GM10248 (cell line): Measurements from ENCODE around the gene GORASP2.

ENCODE experiments used
- CTCF ChIA-PET: fragments of 300-600 bp; sonication (Branson Sonifier 250); formaldehyde crosslinking; extraction: SDS; loops from one replicate; lab custom pipeline; 2021; ENCODE audit warnings: antibody characterized with exemption; lab: Yijun Ruan, JAX
- POLR2A ChIA-PET: fragments of 350-650 bp; sonication (Branson Sonifier 250); formaldehyde crosslinking; extraction: SDS; loops from one replicate; lab custom pipeline; 2020; ENCODE audit warnings: antibody characterized with exemption; lab: Yijun Ruan, JAX
- DNase-seq: peaks from one replicate; pipeline ENCODE4 v3.0.0; 2012; ENCODE audit errors: extremely low spot score
- CTCF ChIP-seq: IDR thresholded peaks from 2 replicates; pipeline ENCODE4 v1.5.1; 2012; ENCODE audit warnings: mild to moderate bottlenecking, low read depth; ENCODE audit errors: extremely low read depth, missing control alignments, control extremely low read depth

GORASP2 gene

GRCh38 chr2:170928824-170929685, at the start of gene GORASP2:
GORASP2 (plus strand) TSS chr2:170929253; CDS start chr2:170929341, 88 bp downstream.
- DNase-seq, result peak; percentile 98
- peak; percentile 83 for TF ChIP-seq CTCF
- ChIA-PET POLR2A (interaction anchor here (0.6 to 1.7 kb wide), 5 partner anchors 8 to 1395 kb away, joined by 3 to 9 read pairs (median 4); partner anchors contain the start of gene DYNC1I2), CTCF (interaction anchor here (0.6 to 3.9 kb wide), 50 partner anchors 9 to 1532 kb away, joined by 3 to 59 read pairs (median 4); partner anchors contain the start of genes DCAF17, DLX2, METTL8 and TLK1)

DNA sequence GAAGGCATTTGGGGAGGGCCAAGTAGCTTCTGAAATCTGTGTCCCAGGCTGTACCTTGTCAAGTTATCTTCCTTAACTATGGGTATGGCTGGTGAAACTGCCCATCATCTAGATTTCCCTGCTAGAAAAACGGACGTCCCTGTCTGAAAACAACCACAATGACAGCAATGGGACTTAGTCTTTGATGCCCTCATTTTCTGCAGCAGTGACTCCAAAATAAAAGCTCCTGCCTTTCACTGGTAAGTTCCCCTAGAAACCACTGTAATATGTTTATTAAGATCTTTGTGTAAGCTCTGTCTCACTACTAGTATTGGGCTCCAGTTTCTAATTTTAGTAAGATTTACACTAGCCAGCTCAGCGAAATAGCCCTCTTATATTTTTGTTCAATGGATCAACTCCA, 47.2 kb upstream of the GORASP2 start:
- DNase-seq, result no peak
- ChIA-PET CTCF (interaction anchor here (1.0 to 6.9 kb wide), 4 partner anchors 9 to 647 kb away, joined by 3 to 80 read pairs (median 4); no protein-coding TSS in a partner anchor), POLR2A (no interaction called here)
- TF ChIP-seq CTCF, result no peak

DNA sequence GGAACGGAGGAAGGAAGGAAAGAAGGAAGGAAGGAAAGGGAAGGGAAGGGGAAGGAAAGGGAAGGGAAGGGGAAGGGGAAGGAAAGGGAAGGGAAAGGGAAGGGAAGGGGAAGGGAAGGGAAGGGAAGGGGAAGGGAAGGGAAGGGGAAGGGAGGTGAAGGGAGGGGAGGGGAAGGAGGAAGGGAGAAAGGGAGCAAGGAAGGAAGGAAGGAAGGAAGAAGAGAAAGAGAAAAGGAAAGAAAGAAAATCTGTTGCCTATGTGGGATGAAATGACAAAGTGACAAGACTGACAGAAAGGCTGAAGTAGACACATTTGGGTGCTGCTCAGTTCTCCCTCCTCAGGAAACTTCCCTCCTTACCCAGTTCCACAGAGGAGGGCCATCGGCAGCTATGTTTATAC, 46.3 kb upstream of the GORASP2 start:
- no peak for DNase-seq
- POLR2A ChIA-PET, result no interaction called here
- no peak for TF ChIP-seq CTCF
- CTCF ChIA-PET, result interaction anchor here (6.9 kb wide), 1 partner anchor 10 kb away, joined by 80 read pairs; no protein-coding TSS in a partner anchor

GRCh38 chr2:170883683-170884082, 45.4 kb upstream of the GORASP2 start:
- no peak for DNase-seq
- TF ChIP-seq CTCF, result no peak
- POLR2A ChIA-PET, result no interaction called here
- CTCF ChIA-PET, result interaction anchor here (1.3 to 6.9 kb wide), 2 partner anchors 11 to 13 kb away, joined by 6 to 80 read pairs; no protein-coding TSS in a partner anchor

- ChIA-PET CTCF (interaction anchor here (1.1 to 6.9 kb wide), 2 partner anchors 12 to 43 kb away, joined by 4 to 80 read pairs; partner anchors contain the start of gene GORASP2), POLR2A (interaction anchor here (0.6 kb wide), 1 partner anchor 23 kb away, joined by 3 read pairs; no protein-coding TSS in a partner anchor)
- no peak for DNase-seq
- no peak for TF ChIP-seq CTCF
Observed at GRCh38 chr2:170885130-170885791, 43.8 kb upstream of the GORASP2 start.

- CTCF ChIA-PET, result interaction anchor here (1.3 to 6.9 kb wide), 2 partner anchors 10 to 14 kb away, joined by 6 to 80 read pairs; no protein-coding TSS in a partner anchor
- DNase-seq, result no peak
Observed at GRCh38 chr2:170886386-170886785, 42.7 kb upstream of the GORASP2 start.

More at GRCh38 chr2:170886386-170886785, 42.7 kb upstream of the GORASP2 start:
- POLR2A ChIA-PET, result no interaction called here
- TF ChIP-seq CTCF, result no peak
